Activated CD8-positive, alpha-beta T cell treated with anti-CD3 and anti-CD28 coated beads, Interleukin-2, amount 10 ng/mL, durations not matched to agents 7 days and 5 days (primary cell): ENCODE data around the gene CTH. TPM values are rescaled to one million over a fixed set of nuclear protein-coding genes. Genes with fewer than 3 reads are reported as not detected.
"Not testable (repeated sequence)": the region's sequence is repeated elsewhere in the genome, so short reads cannot be mapped to it uniquely, and the experiment has no call there.

Experiments used
- ATAC-seq: fragments of 150-1000 bp; cut with Tn5 transposase; one replicate; pipeline ENCODE4 v1.10.0; 2021; ENCODE audit warnings: moderate library complexity
- CTCF ChIA-PET: fragments of 350-600 bp; sonication (Branson Sonifier 250); formaldehyde crosslinking; loops from one replicate; lab custom pipeline; 2021; ENCODE audit warnings: antibody characterized with exemption; lab: Charles Lee
- POLR2A ChIA-PET: fragments of 350-600 bp; sonication (Branson Sonifier 250); formaldehyde crosslinking; loops from one replicate; lab custom pipeline; 2021; ENCODE audit warnings: antibody characterized with exemption; lab: Charles Lee
- DNase-seq: peaks from one replicate; pipeline ENCODE4 v3.0.0-alpha.2; 2020
- H3K27ac Mint-ChIP-seq: one replicate; pipeline ENCODE4 v1.8.0; 2021; ENCODE audit warnings: mild to moderate bottlenecking, mixed read lengths
- H3K27me3 Mint-ChIP-seq: one replicate; pipeline ENCODE4 v1.8.0; 2021; ENCODE audit warnings: low read depth, mixed read lengths
- H3K36me3 Mint-ChIP-seq: one replicate; pipeline ENCODE4 v1.8.0; 2021; ENCODE audit warnings: low read depth, mixed read lengths
- H3K4me1 Mint-ChIP-seq: one replicate; pipeline ENCODE4 v1.8.0; 2021; ENCODE audit warnings: low read depth, mixed read lengths
- H3K4me3 Mint-ChIP-seq: one replicate; pipeline ENCODE4 v1.8.0; 2021; ENCODE audit warnings: mild to moderate bottlenecking, mixed read lengths
- H3K9me3 Mint-ChIP-seq: one replicate; pipeline ENCODE4 v1.8.0; 2022; ENCODE audit warnings: mixed read lengths; ENCODE audit not compliant: insufficient read depth
- total RNA-seq, 2 experiments: library from RNA; stranded (reverse); gene quantifications; one replicate each; pipeline ENCODE4 v1.2.3, GENCODE V29; 2021

CTH gene
- total RNA-seq, 2 experiments from 2014 or later = 4.1 to 5.9 TPM

- Mint-ChIP-seq H3K36me3 (no peaks in the 10 kb centered on the region), H3K4me1 (peaks cover 18% of the 10 kb centered on the region), H3K4me3 (peak overlapping the region; percentile 96), H3K9me3 (no peaks in the 10 kb centered on the region), H3K27me3 (peaks cover under 1% of the 10 kb centered on the region), H3K27ac (peak overlapping the region; percentile 97)
- DNase-seq (no peak), ATAC-seq (peak; percentile 16)
- ChIA-PET CTCF (interaction anchor here (0.9 to 4.0 kb wide), 6 partner anchors 9 to 670 kb away, joined by 3 to 23 read pairs (median 5); partner anchors contain the start of genes ANKRD13C and ZRANB2), POLR2A (interaction anchor here (0.6 to 6.8 kb wide), 7 partner anchors 10 to 262 kb away, joined by 3 to 162 read pairs (median 6); partner anchors contain the start of genes ANKRD13C, LRRC40 and SRSF11)
Observed at GRCh38 chr1:70411360-70411844, 334 bp downstream of the CTH start.

DNA sequence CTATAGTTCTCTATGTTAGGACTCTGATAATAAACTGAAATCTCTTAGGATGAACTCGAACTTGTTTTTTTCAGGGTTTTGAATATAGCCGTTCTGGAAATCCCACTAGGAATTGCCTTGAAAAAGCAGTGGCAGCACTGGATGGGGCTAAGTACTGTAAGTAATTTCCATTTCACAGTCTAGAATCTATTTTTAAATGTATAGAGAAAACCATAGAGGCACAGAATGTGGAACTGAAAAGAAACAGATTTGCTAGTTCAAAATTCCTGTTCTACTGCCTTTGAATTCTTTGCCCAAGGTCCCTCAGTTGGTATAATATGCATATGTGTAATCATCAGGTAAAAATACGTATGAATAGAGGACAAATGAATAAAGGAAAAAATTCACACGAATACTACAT lies 4.8 kb downstream of the CTH start:
- no peak overlapping the region for H3K27ac Mint-ChIP-seq
- POLR2A ChIA-PET = no interaction called here
- CTCF ChIA-PET = no interaction called here

DNA sequence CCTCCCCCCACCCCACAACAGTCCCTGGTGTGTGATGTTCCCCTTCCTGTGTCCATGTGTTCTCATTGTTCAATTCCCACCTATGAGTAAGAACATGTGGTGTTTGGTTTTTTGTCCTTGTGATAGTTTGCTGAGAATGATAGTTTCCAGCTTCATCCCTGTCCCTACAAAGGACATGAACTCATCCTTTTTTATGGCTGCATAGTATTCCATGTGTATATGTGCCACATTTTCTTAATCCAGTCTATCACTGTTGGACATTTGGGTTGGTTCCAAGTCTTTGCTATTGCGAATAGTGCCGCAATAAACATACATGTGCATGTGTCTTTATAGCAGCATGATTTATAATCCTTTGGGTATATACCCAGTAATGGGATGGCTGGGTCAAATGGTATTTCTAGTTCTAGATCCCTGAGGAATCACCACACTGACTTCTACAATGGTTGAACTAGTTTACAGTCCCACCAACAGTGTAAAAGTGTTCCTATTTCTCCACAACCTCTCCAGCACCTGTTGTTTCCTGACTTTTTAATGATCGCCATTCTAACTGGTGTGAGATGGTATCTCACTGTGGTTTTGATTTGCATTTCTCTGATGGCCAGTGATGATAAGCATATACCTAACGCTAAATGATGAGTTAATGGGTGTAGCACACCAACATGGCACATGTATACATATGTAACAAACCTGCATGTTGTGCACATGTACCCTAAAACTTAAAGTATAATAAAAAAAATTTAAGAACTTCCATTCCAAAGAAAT lies 8.1 kb downstream of the CTH start:
- H3K27ac Mint-ChIP-seq, H3K36me3 Mint-ChIP-seq, ATAC-seq, H3K9me3 Mint-ChIP-seq, CTCF ChIA-PET, H3K4me1 Mint-ChIP-seq, H3K4me3 Mint-ChIP-seq, DNase-seq, H3K27me3 Mint-ChIP-seq: not testable (repeated sequence)
- POLR2A ChIA-PET = interaction anchor here (1.1 kb wide), 1 partner anchor 9 kb away, joined by 4 read pairs; no protein-coding TSS in a partner anchor

More for the DNA sequence above, 4.8 kb downstream of the CTH start:
- DNase-seq (no peak), ATAC-seq (no peak)
- Mint-ChIP-seq H3K4me1 (peaks cover 12% of the 10 kb centered on the region), H3K36me3 (peaks cover 6% of the 10 kb centered on the region), H3K4me3 (no peak overlapping the region), H3K9me3 (no peaks in the 10 kb centered on the region), H3K27me3 (no peaks in the 10 kb centered on the region)

- Mint-ChIP-seq H3K27ac (no peak overlapping the region), H3K36me3 (peaks cover 6% of the 10 kb centered on the region), H3K4me3 (no peak overlapping the region), H3K9me3 (no peaks in the 10 kb centered on the region), H3K27me3 (no peaks in the 10 kb centered on the region), H3K4me1 (no peaks in the 10 kb centered on the region)
- CTCF ChIA-PET = no interaction called here
- DNase-seq = no peak
- POLR2A ChIA-PET = interaction anchor here (1.1 kb wide), 1 partner anchor 10 kb away, joined by 4 read pairs; no protein-coding TSS in a partner anchor
- ATAC-seq = no peak
Observed at GRCh38 chr1:70420320-70420719, 9.3 kb downstream of the CTH start.

DNA sequence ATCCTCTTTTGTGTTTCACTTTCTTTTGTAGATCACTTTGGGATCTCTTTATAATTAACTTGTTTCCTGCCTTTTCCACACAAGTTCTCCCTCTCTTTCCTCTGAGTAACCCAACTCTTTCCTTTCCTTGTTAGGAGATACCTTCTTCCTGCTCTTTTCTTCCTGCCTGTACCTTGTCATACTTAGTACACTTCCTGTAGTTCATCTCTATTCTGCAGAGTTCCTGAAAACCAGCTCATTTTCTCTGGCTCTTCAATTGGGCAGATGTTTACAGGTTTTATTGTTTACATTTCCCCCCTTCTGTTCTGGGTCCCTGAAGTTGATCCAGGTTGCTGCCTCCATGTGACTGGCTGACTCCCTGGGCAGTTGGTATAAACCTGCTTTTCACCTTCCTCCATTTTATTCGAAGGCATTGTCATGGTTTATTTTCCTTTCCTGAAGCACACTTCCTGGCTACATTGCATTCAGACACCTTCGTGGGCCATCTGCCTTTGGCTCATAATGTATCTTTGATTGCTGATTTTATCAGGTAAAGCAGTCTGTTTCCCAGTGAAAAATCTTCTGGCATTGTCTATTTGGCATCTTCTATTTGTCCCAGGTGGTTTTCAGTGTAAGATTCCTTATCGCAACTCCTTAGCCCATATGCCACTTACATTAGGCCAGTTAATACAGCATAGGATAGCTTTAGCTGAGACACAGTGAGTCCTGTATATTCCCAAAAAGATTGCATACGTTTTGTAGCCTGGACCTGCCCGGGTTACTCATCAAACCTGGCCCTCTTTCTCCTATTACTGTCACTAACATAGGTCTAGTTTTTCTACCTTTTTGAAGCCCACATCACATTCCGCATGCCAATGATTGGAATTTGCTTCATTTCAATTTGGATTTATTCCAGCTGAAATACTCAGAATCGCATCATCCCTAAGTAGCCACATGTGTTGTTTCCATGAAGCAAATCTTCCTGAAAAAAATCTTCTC lies 15.4 kb downstream of the CTH start:
- no peak overlapping the region for H3K4me3 Mint-ChIP-seq
- no peaks in the 10 kb centered on the region for H3K27me3 Mint-ChIP-seq
- ATAC-seq = no peak
- peaks cover 10% of the 10 kb centered on the region for H3K4me1 Mint-ChIP-seq
- ChIA-PET POLR2A (no interaction called here), CTCF (no interaction called here)
- no peaks in the 10 kb centered on the region for H3K9me3 Mint-ChIP-seq
- DNase-seq = no peak
- H3K36me3 Mint-ChIP-seq = peaks cover 4% of the 10 kb centered on the region
- peak overlapping the region; percentile 1 for H3K27ac Mint-ChIP-seq

- no peak overlapping the region for H3K27ac Mint-ChIP-seq
- H3K9me3 Mint-ChIP-seq = no peaks in the 10 kb centered on the region
- H3K4me1 Mint-ChIP-seq = peaks cover 10% of the 10 kb centered on the region
- ChIA-PET POLR2A (no interaction called here), CTCF (no interaction called here)
- H3K27me3 Mint-ChIP-seq = no peaks in the 10 kb centered on the region
- no peak overlapping the region for H3K4me3 Mint-ChIP-seq
- DNase-seq = no peak
- ATAC-seq = no peak
- H3K36me3 Mint-ChIP-seq = peaks cover 4% of the 10 kb centered on the region
Observed at GRCh38 chr1:70427976-70428375, 16.9 kb downstream of the CTH start.

- Mint-ChIP-seq H3K27ac (no peak overlapping the region), H3K9me3 (no peaks in the 10 kb centered on the region), H3K4me3 (no peak overlapping the region), H3K27me3 (no peaks in the 10 kb centered on the region), H3K36me3 (peaks cover 4% of the 10 kb centered on the region), H3K4me1 (peaks cover 10% of the 10 kb centered on the region)
- ChIA-PET CTCF (no interaction called here), POLR2A (interaction anchor here (0.5 kb wide), 1 partner anchor 75 kb away, joined by 3 read pairs; the partner anchor contains the start of gene ANKRD13C)
- ATAC-seq (no peak), DNase-seq (no peak)
Observed at GRCh38 chr1:70429219-70429618, 18.2 kb downstream of the CTH start.

- H3K9me3 Mint-ChIP-seq = no peaks in the 10 kb centered on the region
- no peak overlapping the region for H3K4me3 Mint-ChIP-seq
- H3K4me1 Mint-ChIP-seq = peaks cover 10% of the 10 kb centered on the region
- no peak overlapping the region for H3K27ac Mint-ChIP-seq
- ChIA-PET CTCF (no interaction called here), POLR2A (interaction anchor here (0.5 kb wide), 1 partner anchor 75 kb away, joined by 3 read pairs; the partner anchor contains the start of gene ANKRD13C)
- DNase-seq = no peak
- H3K27me3 Mint-ChIP-seq = no peaks in the 10 kb centered on the region
- ATAC-seq = no peak
- peaks cover 4% of the 10 kb centered on the region for H3K36me3 Mint-ChIP-seq
Observed at GRCh38 chr1:70429757-70430156, 18.7 kb downstream of the CTH start.

DNA sequence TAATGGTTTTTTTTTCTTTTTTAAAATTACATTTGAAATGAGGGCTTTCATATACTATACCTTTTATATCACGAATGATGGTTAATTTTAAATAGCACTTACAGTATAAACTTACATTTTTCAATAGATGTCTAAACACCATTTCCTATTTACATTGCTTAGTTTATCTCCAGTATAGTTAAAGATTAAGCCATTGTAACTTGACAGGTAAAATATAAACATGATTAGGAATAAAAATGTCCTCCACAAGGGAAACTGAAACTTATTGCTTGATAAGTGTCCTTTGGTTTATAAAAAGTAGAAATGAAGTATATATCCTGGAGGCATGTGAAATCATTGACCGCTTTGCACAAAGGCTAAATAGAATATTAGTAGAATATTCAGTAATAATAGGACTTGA lies 20.2 kb downstream of the CTH start:
- no peak overlapping the region for H3K4me3 Mint-ChIP-seq
- H3K27ac Mint-ChIP-seq = no peak overlapping the region
- no peaks in the 10 kb centered on the region for H3K27me3 Mint-ChIP-seq
- DNase-seq = no peak
- ATAC-seq = no peak
- ChIA-PET CTCF (no interaction called here), POLR2A (no interaction called here)
- H3K36me3 Mint-ChIP-seq = peaks cover 3% of the 10 kb centered on the region
- H3K9me3 Mint-ChIP-seq = no peaks in the 10 kb centered on the region
- peaks cover under 1% of the 10 kb centered on the region for H3K4me1 Mint-ChIP-seq

- H3K4me1 Mint-ChIP-seq = no peaks in the 10 kb centered on the region
- ChIA-PET CTCF (no interaction called here), POLR2A (no interaction called here)
- H3K4me3 Mint-ChIP-seq = no peak overlapping the region
- no peaks in the 10 kb centered on the region for H3K27me3 Mint-ChIP-seq
- DNase-seq = no peak
- no peak overlapping the region for H3K27ac Mint-ChIP-seq
- H3K36me3 Mint-ChIP-seq = peaks cover 3% of the 10 kb centered on the region
- no peaks in the 10 kb centered on the region for H3K9me3 Mint-ChIP-seq
- ATAC-seq = no peak
Observed at GRCh38 chr1:70431874-70432273, 20.8 kb downstream of the CTH start.

DNA sequence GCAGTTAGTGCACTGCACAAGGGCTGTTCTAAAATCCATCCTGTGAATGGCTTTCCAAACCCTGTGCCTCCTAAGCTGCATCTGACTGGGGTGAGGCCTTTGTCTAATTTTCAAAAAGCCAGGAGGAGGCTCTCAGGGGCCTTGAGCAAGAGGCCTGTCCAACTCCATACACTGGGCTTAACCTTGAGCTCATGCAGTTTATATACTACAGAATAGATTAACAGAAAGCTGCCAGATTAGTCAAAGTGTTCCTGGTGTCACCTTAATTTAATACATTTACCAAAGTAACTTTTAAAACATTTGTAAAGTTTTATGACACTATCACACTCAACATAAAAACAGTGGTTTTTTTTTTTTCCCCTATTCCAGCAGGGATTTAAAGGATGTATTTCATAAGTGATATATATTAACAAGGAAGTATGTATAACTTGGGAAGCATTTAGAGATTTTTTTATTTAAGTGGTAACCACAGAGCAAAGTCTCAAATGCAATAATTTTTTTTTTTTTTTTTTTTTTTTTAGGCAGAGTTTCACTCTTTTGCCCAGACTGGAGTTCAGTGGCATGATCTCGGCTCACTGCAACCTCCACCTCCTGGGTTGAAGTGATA lies 23.3 kb downstream of the CTH start:
- ChIA-PET CTCF (interaction anchor here (1.1 kb wide), 1 partner anchor 615 kb away, joined by 3 read pairs; no protein-coding TSS in a partner anchor), POLR2A (no interaction called here)
- ATAC-seq = no peak
- no peaks in the 10 kb centered on the region for H3K27me3 Mint-ChIP-seq
- DNase-seq = no peak
- no peaks in the 10 kb centered on the region for H3K9me3 Mint-ChIP-seq
- no peak overlapping the region for H3K27ac Mint-ChIP-seq
- no peak overlapping the region for H3K4me3 Mint-ChIP-seq
- no peaks in the 10 kb centered on the region for H3K4me1 Mint-ChIP-seq
- H3K36me3 Mint-ChIP-seq = peaks cover 5% of the 10 kb centered on the region
